ENCODE results near the gene PRCP.
"Not testable (repeated sequence)": the region's sequence is repeated elsewhere in the genome, so short reads cannot be mapped to it uniquely, and the experiment has no call there.

PRCP gene

GRCh38 chr11:82900277-82901164, at the start of gene PRCP:
Gene PRCP, minus strand, starts transcription at chr11:82900430. Its CDS starts 28 bp downstream, at chr11:82900402.
- Histone ChIP-seq H3K4me3 (ENCODE audit: low read length) (peak within 1 kb of the TSS; percentile 72), H3K9ac (ENCODE audit: low read length) (peak within 1 kb of the TSS; percentile 69), H3K27ac (ENCODE audit: low read depth, low read length) (peak within 1 kb of the TSS; percentile 69), H3K27me3 (ENCODE audit: control insufficient read depth, insufficient read depth, low read length) (no peaks in the 10 kb centered on the region), H3K36me3 (ENCODE audit: control insufficient read depth, insufficient read depth, low read length) (no peaks in the 10 kb centered on the region), H3K4me1 (ENCODE audit: control insufficient read depth, insufficient read depth, low read length) (peaks cover 7% of the 10 kb centered on the region)

GRCh38 chr11:82949352-82949751, 49.1 kb upstream of the PRCP start:
- H3K9ac ChIP-seq (ENCODE audit: low read length): no peak overlapping the region
- no peaks in the 10 kb centered on the region for H3K4me1 ChIP-seq (ENCODE audit: control insufficient read depth, insufficient read depth, low read length)

DNA sequence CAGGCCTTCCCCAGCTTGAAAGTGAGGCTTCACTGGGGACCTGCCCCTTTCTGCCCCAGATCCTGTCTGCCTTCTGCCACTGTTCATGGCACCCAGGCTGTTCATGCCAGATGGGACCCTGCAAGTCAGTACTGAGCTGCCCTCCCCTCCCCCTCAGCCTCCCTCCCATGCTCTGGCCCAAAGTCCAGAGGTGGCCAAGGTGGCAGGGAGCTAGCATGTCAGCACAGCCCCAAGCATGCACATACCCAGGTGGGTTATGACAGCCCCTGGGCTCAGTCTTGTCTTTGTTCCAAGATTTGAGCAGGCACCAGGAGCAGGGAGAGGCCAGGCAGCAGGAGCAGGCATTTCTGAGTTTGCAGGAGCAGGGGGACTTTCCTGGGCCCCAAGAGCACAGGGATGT, 45.5 kb upstream of the PRCP start:
- H3K27ac ChIP-seq (ENCODE audit: low read depth, low read length): no peak overlapping the region
- H3K9ac ChIP-seq (ENCODE audit: low read length): no peak overlapping the region
- H3K36me3 ChIP-seq (ENCODE audit: control insufficient read depth, insufficient read depth, low read length): no peaks in the 10 kb centered on the region
- H3K4me3 ChIP-seq (ENCODE audit: low read length): no peak overlapping the region
- no peaks in the 10 kb centered on the region for H3K4me1 ChIP-seq (ENCODE audit: control insufficient read depth, insufficient read depth, low read length)
- no peaks in the 10 kb centered on the region for H3K27me3 ChIP-seq (ENCODE audit: control insufficient read depth, insufficient read depth, low read length)

More at GRCh38 chr11:82949352-82949751, 49.1 kb upstream of the PRCP start:
- Histone ChIP-seq H3K27ac (ENCODE audit: low read depth, low read length) (no peak overlapping the region), H3K27me3 (ENCODE audit: control insufficient read depth, insufficient read depth, low read length) (no peaks in the 10 kb centered on the region), H3K4me3 (ENCODE audit: low read length) (no peak overlapping the region), H3K36me3 (ENCODE audit: control insufficient read depth, insufficient read depth, low read length) (no peaks in the 10 kb centered on the region)

- not testable (repeated sequence) for H3K27ac ChIP-seq (ENCODE audit: low read depth, low read length); H3K4me3 ChIP-seq (ENCODE audit: low read length); H3K36me3 ChIP-seq (ENCODE audit: control insufficient read depth, insufficient read depth, low read length); H3K4me1 ChIP-seq (ENCODE audit: control insufficient read depth, insufficient read depth, low read length); H3K27me3 ChIP-seq (ENCODE audit: control insufficient read depth, insufficient read depth, low read length); H3K9ac ChIP-seq (ENCODE audit: low read length)
Observed at GRCh38 chr11:82945041-82945440, 44.8 kb upstream of the PRCP start.

GRCh38 chr11:82944198-82944597, 44.0 kb upstream of the PRCP start:
- Histone ChIP-seq H3K36me3 (ENCODE audit: control insufficient read depth, insufficient read depth, low read length) (no peaks in the 10 kb centered on the region), H3K27ac (ENCODE audit: low read depth, low read length) (no peak overlapping the region), H3K9ac (ENCODE audit: low read length) (no peak overlapping the region)

GRCh38 chr11:82943430-82943829, 43.2 kb upstream of the PRCP start:
- not testable (repeated sequence) for H3K4me3 ChIP-seq (ENCODE audit: low read length); H3K36me3 ChIP-seq (ENCODE audit: control insufficient read depth, insufficient read depth, low read length); H3K27ac ChIP-seq (ENCODE audit: low read depth, low read length); H3K4me1 ChIP-seq (ENCODE audit: control insufficient read depth, insufficient read depth, low read length); H3K27me3 ChIP-seq (ENCODE audit: control insufficient read depth, insufficient read depth, low read length); H3K9ac ChIP-seq (ENCODE audit: low read length)

More at GRCh38 chr11:82944198-82944597, 44.0 kb upstream of the PRCP start:
- no peak overlapping the region for H3K4me3 ChIP-seq (ENCODE audit: low read length)
- H3K27me3 ChIP-seq (ENCODE audit: control insufficient read depth, insufficient read depth, low read length): no peaks in the 10 kb centered on the region
- H3K4me1 ChIP-seq (ENCODE audit: control insufficient read depth, insufficient read depth, low read length): no peaks in the 10 kb centered on the region

GRCh38 chr11:82942376-82942775, 42.1 kb upstream of the PRCP start:
- Histone ChIP-seq H3K27me3 (ENCODE audit: control insufficient read depth, insufficient read depth, low read length) (no peaks in the 10 kb centered on the region), H3K4me3 (ENCODE audit: low read length) (no peak overlapping the region), H3K9ac (ENCODE audit: low read length) (no peak overlapping the region), H3K27ac (ENCODE audit: low read depth, low read length) (no peak overlapping the region), H3K4me1 (ENCODE audit: control insufficient read depth, insufficient read depth, low read length) (no peaks in the 10 kb centered on the region), H3K36me3 (ENCODE audit: control insufficient read depth, insufficient read depth, low read length) (no peaks in the 10 kb centered on the region)

DNA sequence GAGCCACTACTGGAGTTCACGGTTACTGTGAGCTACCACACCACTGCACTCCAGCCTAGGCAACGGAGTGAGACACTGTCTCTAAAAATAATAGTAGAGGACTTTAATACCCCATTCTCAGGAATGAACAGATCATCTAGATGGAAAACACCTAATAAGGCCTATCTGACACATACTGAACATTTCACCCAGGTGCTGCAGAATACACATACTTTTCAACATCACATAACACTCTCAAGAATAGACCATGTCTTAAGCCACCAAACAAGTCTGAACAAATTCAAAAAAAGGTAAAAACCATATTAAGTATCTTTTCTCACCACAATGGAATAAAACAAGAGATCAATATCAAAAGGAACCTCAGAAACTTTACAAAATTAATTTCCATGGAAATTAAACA, 39.2 kb upstream of the PRCP start:
- Histone ChIP-seq H3K27me3 (ENCODE audit: control insufficient read depth, insufficient read depth, low read length) (no peaks in the 10 kb centered on the region), H3K4me3 (ENCODE audit: low read length) (no peak overlapping the region), H3K36me3 (ENCODE audit: control insufficient read depth, insufficient read depth, low read length) (no peaks in the 10 kb centered on the region), H3K27ac (ENCODE audit: low read depth, low read length) (no peak overlapping the region), H3K9ac (ENCODE audit: low read length) (no peak overlapping the region), H3K4me1 (ENCODE audit: control insufficient read depth, insufficient read depth, low read length) (no peaks in the 10 kb centered on the region)

DNA sequence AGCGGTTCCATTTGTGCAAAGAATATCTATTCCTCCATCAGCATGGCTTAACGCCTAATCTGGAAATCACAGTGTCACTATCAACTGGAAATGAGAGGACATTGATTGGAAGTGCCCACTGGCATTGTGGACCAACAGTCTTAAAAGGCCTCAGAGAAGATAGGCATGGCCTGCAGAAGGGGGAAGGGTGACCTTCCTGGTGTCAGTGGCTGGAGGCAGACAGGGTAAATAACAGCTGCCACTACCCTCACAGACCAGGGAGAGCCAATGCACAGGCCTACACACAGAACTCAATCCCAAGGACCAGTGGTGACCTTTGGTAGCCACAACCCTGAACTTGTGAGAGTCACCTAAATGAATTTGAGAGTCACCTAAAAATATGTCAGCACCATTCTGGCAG, 37.3 kb upstream of the PRCP start:
- no peak overlapping the region for H3K4me3 ChIP-seq (ENCODE audit: low read length)
- H3K36me3 ChIP-seq (ENCODE audit: control insufficient read depth, insufficient read depth, low read length): no peaks in the 10 kb centered on the region
- H3K27ac ChIP-seq (ENCODE audit: low read depth, low read length): no peak overlapping the region
- no peaks in the 10 kb centered on the region for H3K4me1 ChIP-seq (ENCODE audit: control insufficient read depth, insufficient read depth, low read length)
- H3K27me3 ChIP-seq (ENCODE audit: control insufficient read depth, insufficient read depth, low read length): no peaks in the 10 kb centered on the region
- H3K9ac ChIP-seq (ENCODE audit: low read length): no peak overlapping the region

- Histone ChIP-seq H3K4me1 (ENCODE audit: control insufficient read depth, insufficient read depth, low read length) (no peaks in the 10 kb centered on the region), H3K36me3 (ENCODE audit: control insufficient read depth, insufficient read depth, low read length) (no peaks in the 10 kb centered on the region), H3K27ac (ENCODE audit: low read depth, low read length) (no peak overlapping the region), H3K4me3 (ENCODE audit: low read length) (no peak overlapping the region), H3K9ac (ENCODE audit: low read length) (no peak overlapping the region), H3K27me3 (ENCODE audit: control insufficient read depth, insufficient read depth, low read length) (no peaks in the 10 kb centered on the region)
Observed at GRCh38 chr11:82936261-82936660, 36.0 kb upstream of the PRCP start.

DNA sequence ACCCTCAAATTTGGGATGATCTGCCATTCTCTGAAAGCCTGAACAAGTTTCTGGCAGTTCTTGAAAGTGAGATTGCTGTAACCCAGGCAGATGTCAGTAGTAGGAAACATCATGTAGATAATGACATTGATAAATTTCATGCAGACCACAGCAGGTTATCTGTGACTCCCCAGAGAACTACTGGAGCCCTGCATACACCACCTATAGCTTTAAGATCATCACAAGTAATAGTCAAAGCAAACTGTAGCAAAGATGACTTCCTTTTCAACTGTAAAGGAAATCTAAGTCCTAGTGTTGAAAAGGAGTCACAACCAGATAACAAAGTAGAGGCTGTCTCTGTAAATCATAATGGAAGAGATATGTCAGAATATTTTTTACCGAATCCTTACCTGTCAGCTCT, 32.3 kb upstream of the PRCP start:
- no peaks in the 10 kb centered on the region for H3K4me1 ChIP-seq (ENCODE audit: control insufficient read depth, insufficient read depth, low read length)
- no peak overlapping the region for H3K27ac ChIP-seq (ENCODE audit: low read depth, low read length)
- no peak overlapping the region for H3K9ac ChIP-seq (ENCODE audit: low read length)
- H3K4me3 ChIP-seq (ENCODE audit: low read length): no peak overlapping the region
- no peaks in the 10 kb centered on the region for H3K27me3 ChIP-seq (ENCODE audit: control insufficient read depth, insufficient read depth, low read length)
- H3K36me3 ChIP-seq (ENCODE audit: control insufficient read depth, insufficient read depth, low read length): no peaks in the 10 kb centered on the region

DNA sequence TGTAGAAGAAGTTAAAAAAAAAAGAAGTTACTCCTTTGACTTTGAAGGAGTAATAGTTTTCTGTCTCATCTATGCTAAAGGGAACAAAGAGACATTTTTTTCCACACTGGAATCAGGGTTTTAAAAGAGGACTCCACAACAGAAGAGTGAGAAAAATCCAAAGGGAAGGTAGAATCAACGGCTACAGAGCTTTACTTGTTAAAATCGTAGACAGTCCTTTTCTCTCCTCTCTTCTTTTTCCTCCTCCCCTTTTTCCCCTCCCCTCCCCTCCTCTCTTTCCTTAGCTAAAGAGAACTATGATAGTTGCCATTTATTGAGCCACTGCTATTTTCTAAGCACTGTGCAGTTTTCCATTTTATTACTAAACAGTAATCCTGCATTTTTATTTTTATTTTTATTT, 30.5 kb upstream of the PRCP start:
- Histone ChIP-seq H3K27me3 (ENCODE audit: control insufficient read depth, insufficient read depth, low read length) (no peaks in the 10 kb centered on the region), H3K36me3 (ENCODE audit: control insufficient read depth, insufficient read depth, low read length) (no peaks in the 10 kb centered on the region), H3K27ac (ENCODE audit: low read depth, low read length) (no peak overlapping the region), H3K4me1 (ENCODE audit: control insufficient read depth, insufficient read depth, low read length) (no peaks in the 10 kb centered on the region), H3K4me3 (ENCODE audit: low read length) (no peak overlapping the region), H3K9ac (ENCODE audit: low read length) (no peak overlapping the region)

- no peak overlapping the region for H3K4me3 ChIP-seq (ENCODE audit: low read length)
- no peaks in the 10 kb centered on the region for H3K4me1 ChIP-seq (ENCODE audit: control insufficient read depth, insufficient read depth, low read length)
Observed at GRCh38 chr11:82930229-82930628, 30.0 kb upstream of the PRCP start.

More at GRCh38 chr11:82930229-82930628, 30.0 kb upstream of the PRCP start:
- no peaks in the 10 kb centered on the region for H3K27me3 ChIP-seq (ENCODE audit: control insufficient read depth, insufficient read depth, low read length)
- no peak overlapping the region for H3K9ac ChIP-seq (ENCODE audit: low read length)
- no peak overlapping the region for H3K27ac ChIP-seq (ENCODE audit: low read depth, low read length)
- H3K36me3 ChIP-seq (ENCODE audit: control insufficient read depth, insufficient read depth, low read length): no peaks in the 10 kb centered on the region
